Parathyroid adenoma (tissue), 2 donors: ENCODE results near the gene AGBL1.

Experiments used
- H2AFZ ChIP-seq: fragments of 300-600 bp; sonication (generic); one replicate; pipeline ENCODE4 v1.7.0; 2017; ENCODE audit warnings: antibody characterized with exemption, mild to moderate bottlenecking
- H3K27ac ChIP-seq: fragments of 300-600 bp; sonication (generic); one replicate; pipeline ENCODE4 v1.7.0; 2017
- H3K27me3 ChIP-seq: fragments of 300-600 bp; sonication (generic); one replicate; pipeline ENCODE4 v1.7.0; 2017; ENCODE audit warnings: low read length; ENCODE audit not compliant: control insufficient read depth, insufficient read depth
- H3K36me3 ChIP-seq: fragments of 300-600 bp; sonication (generic); one replicate; pipeline ENCODE4 v1.7.0; 2017; ENCODE audit warnings: low read length; ENCODE audit not compliant: control insufficient read depth, insufficient read depth
- H3K4me1 ChIP-seq: fragments of 300-600 bp; sonication (generic); one replicate; pipeline ENCODE4 v1.7.0; 2017; ENCODE audit warnings: control low read depth
- H3K4me2 ChIP-seq: fragments of 300-600 bp; sonication (generic); one replicate; pipeline ENCODE4 v1.7.0; 2017; ENCODE audit warnings: low read length
- H3K4me3 ChIP-seq: fragments of 300-600 bp; sonication (generic); one replicate; pipeline ENCODE4 v1.7.0; 2017; ENCODE audit warnings: low read depth, low read length
- H3K79me2 ChIP-seq: fragments of 300-600 bp; sonication (generic); one replicate; pipeline ENCODE4 v1.7.0; 2017; ENCODE audit warnings: control low read depth
- H3K9ac ChIP-seq: fragments of 300-600 bp; sonication (generic); one replicate; pipeline ENCODE4 v1.7.0; 2017; ENCODE audit warnings: mild to moderate bottlenecking
- H3K9me3 ChIP-seq: fragments of 300-600 bp; sonication (generic); one replicate; pipeline ENCODE4 v1.7.0; 2017; ENCODE audit warnings: low read length; ENCODE audit not compliant: control insufficient read depth
- TF ChIP-seq, protein P1 (sequence below): fragments of 300-600 bp; sonication (generic); IDR thresholded peaks from one replicate; pipeline ENCODE4 v1.7.0; 2017; ENCODE audit warnings: antibody characterized with exemption, mild to moderate bottlenecking
- donor health status: primary hyperparathyroidism.

Gene AGBL1

DNA sequence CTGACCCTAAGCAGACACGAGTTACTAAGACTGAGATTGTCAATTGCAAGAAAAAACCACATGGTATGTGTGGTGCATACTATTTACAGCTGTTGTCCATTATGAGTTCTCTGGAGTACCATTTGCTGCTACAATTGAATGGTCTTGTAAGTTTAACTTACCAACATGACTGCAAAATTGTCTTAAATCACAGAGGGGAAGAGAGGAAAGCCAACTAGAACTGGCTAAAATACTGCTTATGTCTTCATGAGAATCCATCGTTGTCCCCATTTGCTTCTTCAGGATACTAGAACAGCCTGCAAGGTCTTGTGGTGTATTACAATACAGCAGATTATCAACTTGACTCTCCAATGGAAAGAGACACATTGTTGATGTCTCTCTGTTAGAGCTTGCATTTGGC lies 313.2 kb downstream of the AGBL1 start:
- TF ChIP-seq, protein P1, sequence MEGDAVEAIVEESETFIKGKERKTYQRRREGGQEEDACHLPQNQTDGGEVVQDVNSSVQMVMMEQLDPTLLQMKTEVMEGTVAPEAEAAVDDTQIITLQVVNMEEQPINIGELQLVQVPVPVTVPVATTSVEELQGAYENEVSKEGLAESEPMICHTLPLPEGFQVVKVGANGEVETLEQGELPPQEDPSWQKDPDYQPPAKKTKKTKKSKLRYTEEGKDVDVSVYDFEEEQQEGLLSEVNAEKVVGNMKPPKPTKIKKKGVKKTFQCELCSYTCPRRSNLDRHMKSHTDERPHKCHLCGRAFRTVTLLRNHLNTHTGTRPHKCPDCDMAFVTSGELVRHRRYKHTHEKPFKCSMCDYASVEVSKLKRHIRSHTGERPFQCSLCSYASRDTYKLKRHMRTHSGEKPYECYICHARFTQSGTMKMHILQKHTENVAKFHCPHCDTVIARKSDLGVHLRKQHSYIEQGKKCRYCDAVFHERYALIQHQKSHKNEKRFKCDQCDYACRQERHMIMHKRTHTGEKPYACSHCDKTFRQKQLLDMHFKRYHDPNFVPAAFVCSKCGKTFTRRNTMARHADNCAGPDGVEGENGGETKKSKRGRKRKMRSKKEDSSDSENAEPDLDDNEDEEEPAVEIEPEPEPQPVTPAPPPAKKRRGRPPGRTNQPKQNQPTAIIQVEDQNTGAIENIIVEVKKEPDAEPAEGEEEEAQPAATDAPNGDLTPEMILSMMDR, result no peak
- Histone ChIP-seq H3K9me3 (no peaks in the 10 kb centered on the region), H3K79me2 (no peaks in the 10 kb centered on the region), H2AFZ (no peak overlapping the region), H3K4me3 (no peak overlapping the region), H3K36me3 (no peaks in the 10 kb centered on the region), H3K27ac (no peak overlapping the region), H3K4me2 (no peak overlapping the region), H3K9ac (no peak overlapping the region), H3K4me1 (no peaks in the 10 kb centered on the region), H3K27me3 (no peaks in the 10 kb centered on the region)

GRCh38 chr15:86394866-86395265 lies 315.2 kb downstream of the AGBL1 start:
- Histone ChIP-seq H3K9me3 (no peaks in the 10 kb centered on the region), H3K27ac (no peak overlapping the region), H3K4me3 (no peak overlapping the region), H2AFZ (no peak overlapping the region), H3K27me3 (no peaks in the 10 kb centered on the region), H3K4me1 (no peaks in the 10 kb centered on the region), H3K4me2 (no peak overlapping the region), H3K36me3 (no peaks in the 10 kb centered on the region), H3K9ac (no peak overlapping the region), H3K79me2 (no peaks in the 10 kb centered on the region)
- TF ChIP-seq, protein P1, result no peak

GRCh38 chr15:86399041-86399954 lies 319.6 kb downstream of the AGBL1 start:
- Histone ChIP-seq H2AFZ (no peak overlapping the region), H3K79me2 (no peaks in the 10 kb centered on the region), H3K27me3 (no peaks in the 10 kb centered on the region), H3K36me3 (no peaks in the 10 kb centered on the region), H3K4me3 (no peak overlapping the region), H3K4me2 (no peak overlapping the region), H3K4me1 (no peaks in the 10 kb centered on the region), H3K9ac (no peak overlapping the region), H3K9me3 (no peaks in the 10 kb centered on the region), H3K27ac (no peak overlapping the region)
- TF ChIP-seq, protein P1, result no peak

DNA sequence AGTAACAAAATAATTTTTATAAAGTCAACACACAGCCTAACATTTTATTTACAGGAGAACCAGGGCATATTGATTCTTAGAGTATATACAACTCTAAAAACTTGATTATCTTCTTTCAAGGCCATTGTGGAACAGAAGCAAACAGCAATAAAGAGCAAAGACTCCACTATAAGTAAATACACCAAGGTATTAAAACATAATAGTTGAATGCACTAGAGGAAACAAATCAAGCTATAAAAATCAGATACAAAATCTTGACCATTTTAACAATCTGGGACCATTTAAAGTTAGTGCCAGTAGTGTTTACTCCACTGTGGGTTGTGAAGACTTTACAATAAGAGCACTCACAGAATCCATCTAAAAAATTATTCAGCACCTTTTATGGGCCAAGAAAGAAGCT lies 323.6 kb downstream of the AGBL1 start:
- Histone ChIP-seq H3K27ac (no peak overlapping the region), H3K36me3 (no peaks in the 10 kb centered on the region), H3K9me3 (no peaks in the 10 kb centered on the region), H3K9ac (no peak overlapping the region), H3K4me3 (no peak overlapping the region), H3K4me1 (no peaks in the 10 kb centered on the region), H3K27me3 (no peaks in the 10 kb centered on the region), H3K4me2 (no peak overlapping the region), H3K79me2 (no peaks in the 10 kb centered on the region), H2AFZ (no peak overlapping the region)
- TF ChIP-seq, protein P1, result no peak
